ENCODE measurements around the gene LIPE. TPM values are rescaled to one million over a fixed set of nuclear protein-coding genes. Genes with fewer than 3 reads are reported as not detected.

The LIPE gene
- 1.5 and 2.8 TPM in 2 replicates for total RNA-seq

GRCh38 chr19:42427313-42427712 lies at the start of gene LIPE:
Gene LIPE (minus strand): TSS chr19:42427388. CDS start chr19:42427149, 239 bp downstream.

GRCh38 chr19:42442833-42443232 lies 15.6 kb upstream of the LIPE start, which contains the start of gene CXCL17:
Gene CXCL17 (minus strand): TSS chr19:42442946. CDS start chr19:42442832, 114 bp downstream.

GRCh38 chr19:42389899-42390298 lies 37.3 kb downstream of the LIPE start, which contains the start of gene CNFN:
Gene CNFN (minus strand): TSS chr19:42390297. CDS start chr19:42389037, 1,260 bp downstream.

Other genes starting within 250 kb of the LIPE start
- gene DEDD2, start 209.7 kb downstream of the LIPE start, total RNA-seq, result 19.3 and 24.5 TPM in 2 replicates
- gene ZNF526, start 207.1 kb downstream of the LIPE start, total RNA-seq, result 11.0 and 16.1 TPM in 2 replicates
- gene GSK3A, start 184.8 kb downstream of the LIPE start, total RNA-seq, result 17.2 and 33.1 TPM in 2 replicates
- 12.2 and 36.0 TPM in 2 replicates for gene ERF, start 172.3 kb downstream of the LIPE start, total RNA-seq
- gene CIC, start 158.1 kb downstream of the LIPE start, total RNA-seq, result 23.5 and 48.3 TPM in 2 replicates
- gene PRR19, start 125.3 kb downstream of the LIPE start, total RNA-seq, result 0.37 TPM in 1 of 2 replicates, not detected in the other
- gene PAFAH1B3, start 124.8 kb downstream of the LIPE start, total RNA-seq, result 15.1 and 19.6 TPM in 2 replicates
- gene TMEM145, start 114.1 kb downstream of the LIPE start, total RNA-seq, result not detected in 2 replicates
- 45.7 and 52.1 TPM in 2 replicates for gene MEGF8, start 101.8 kb downstream of the LIPE start, total RNA-seq
- not detected in 2 replicates for gene CNFN, start 37.1 kb downstream of the LIPE start, total RNA-seq
- not detected in 2 replicates for gene CXCL17, start 15.6 kb upstream of the LIPE start, total RNA-seq
- gene CEACAM1, start 101.1 kb upstream of the LIPE start, total RNA-seq, result not detected in 2 replicates
- not detected in 2 replicates for gene CEACAM8, start 167.5 kb upstream of the LIPE start, total RNA-seq